Epithelial cell of proximal tubule (primary cell): ENCODE results near the gene RPS6KA2. TPM values are rescaled to one million over a fixed set of nuclear protein-coding genes. Genes with fewer than 3 reads are reported as not detected.

Source experiments
- DNase-seq: peaks from one replicate; pipeline ENCODE4 v3.0.0-alpha.2; 2011; ENCODE audit warnings: low read depth
- H3K4me3 ChIP-seq: 2 replicates; pipeline ENCODE4 v1.5.1; 2011; ENCODE audit warnings: low read depth, mild to moderate bottlenecking, low read length
- total RNA-seq: library from RNA; depleted of rRNA; stranded (reverse); fragments of >200 nt; gene quantifications from 2 replicates; pipeline ENCODE4 v1.2.3, GENCODE V29; 2015
- TF ChIP-seq, protein P1 (sequence below): conservative IDR thresholded peaks from 2 replicates; pipeline ENCODE4 v1.5.1; 2012; ENCODE audit warnings: low read depth, mild to moderate bottlenecking, low read length

The RPS6KA2 gene
- total RNA-seq, 1 donor from 2014 or later: 20.8 TPM

GRCh38 chr6:166657531-166657930 lies 30.5 kb upstream of the RPS6KA2 start:
- DNase-seq: no peak
- TF ChIP-seq, protein P1, sequence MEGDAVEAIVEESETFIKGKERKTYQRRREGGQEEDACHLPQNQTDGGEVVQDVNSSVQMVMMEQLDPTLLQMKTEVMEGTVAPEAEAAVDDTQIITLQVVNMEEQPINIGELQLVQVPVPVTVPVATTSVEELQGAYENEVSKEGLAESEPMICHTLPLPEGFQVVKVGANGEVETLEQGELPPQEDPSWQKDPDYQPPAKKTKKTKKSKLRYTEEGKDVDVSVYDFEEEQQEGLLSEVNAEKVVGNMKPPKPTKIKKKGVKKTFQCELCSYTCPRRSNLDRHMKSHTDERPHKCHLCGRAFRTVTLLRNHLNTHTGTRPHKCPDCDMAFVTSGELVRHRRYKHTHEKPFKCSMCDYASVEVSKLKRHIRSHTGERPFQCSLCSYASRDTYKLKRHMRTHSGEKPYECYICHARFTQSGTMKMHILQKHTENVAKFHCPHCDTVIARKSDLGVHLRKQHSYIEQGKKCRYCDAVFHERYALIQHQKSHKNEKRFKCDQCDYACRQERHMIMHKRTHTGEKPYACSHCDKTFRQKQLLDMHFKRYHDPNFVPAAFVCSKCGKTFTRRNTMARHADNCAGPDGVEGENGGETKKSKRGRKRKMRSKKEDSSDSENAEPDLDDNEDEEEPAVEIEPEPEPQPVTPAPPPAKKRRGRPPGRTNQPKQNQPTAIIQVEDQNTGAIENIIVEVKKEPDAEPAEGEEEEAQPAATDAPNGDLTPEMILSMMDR: no peak
- H3K4me3 ChIP-seq: no peak overlapping the region

DNA sequence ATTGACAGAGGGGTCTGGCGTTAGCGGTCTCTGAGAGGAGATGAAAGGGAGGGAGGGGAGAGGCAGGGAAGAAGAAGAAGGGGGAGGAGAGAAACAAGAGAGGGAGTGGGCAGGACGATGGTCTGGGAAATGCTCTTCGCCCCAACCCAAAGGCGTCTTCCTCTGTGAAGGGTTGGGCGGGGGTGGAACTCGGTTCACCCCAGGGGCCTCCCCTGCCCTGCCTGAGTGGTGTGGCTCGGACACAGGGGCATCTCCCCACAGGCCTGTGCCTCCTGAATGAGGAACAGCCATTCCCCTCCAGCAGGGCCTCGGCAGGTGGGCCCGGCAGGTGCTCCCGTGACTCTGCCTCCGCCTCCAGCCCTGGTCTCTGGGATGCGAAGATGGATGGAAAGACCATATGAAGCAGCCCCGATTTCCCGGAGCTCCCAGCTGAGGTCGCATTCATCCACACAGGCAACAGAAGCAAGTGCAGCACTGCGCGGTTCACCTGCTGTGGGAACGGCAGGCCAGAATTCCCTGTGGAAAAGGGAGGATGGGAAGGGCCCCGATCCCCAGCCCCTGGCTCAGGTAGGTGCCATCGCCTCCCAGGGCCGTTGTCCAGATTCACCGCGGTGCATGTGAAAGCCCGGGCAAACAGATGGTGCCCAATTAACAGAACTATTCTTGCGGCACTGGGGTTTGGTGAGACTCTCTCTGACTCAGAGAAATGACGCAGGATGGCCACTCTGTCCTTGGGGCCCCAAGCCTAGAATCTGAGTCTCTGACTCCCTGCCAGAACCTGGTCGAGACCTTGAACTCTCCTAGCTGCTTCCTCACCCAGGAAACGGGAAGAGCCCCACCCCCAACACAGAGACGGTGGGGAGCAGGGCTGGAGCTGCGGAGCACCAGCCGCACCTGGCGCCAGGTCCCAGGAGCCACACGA lies 29.4 kb upstream of the RPS6KA2 start:
- DNase-seq: no peak
- no peak overlapping the region for H3K4me3 ChIP-seq
- TF ChIP-seq, protein P1: no peak

DNA sequence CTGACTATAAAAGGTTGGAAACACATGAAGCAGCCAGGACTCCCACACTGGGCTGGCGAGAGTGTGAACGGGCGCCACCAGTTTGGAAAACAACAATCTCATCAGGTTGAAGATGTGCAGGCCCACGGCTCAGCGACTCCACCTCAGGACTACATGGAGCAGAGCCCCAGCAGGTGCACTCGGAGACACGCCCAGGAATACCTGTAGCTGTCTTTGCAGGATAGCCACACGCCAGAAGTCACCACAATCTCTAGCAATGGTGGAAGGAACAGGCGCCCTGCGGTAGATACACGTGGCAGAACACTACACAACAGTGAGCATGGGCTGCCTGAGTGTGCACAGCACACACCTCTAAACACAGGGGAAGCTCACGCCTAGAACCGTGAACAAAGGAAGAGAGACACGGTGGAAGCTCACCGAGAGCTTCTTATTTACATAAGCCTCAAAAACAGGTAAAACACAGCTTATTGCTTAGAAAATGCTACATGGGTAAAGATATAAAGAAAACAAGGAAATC lies 28.7 kb upstream of the RPS6KA2 start:
- DNase-seq: no peak
- TF ChIP-seq, protein P1: no peak
- H3K4me3 ChIP-seq: no peak overlapping the region

DNA sequence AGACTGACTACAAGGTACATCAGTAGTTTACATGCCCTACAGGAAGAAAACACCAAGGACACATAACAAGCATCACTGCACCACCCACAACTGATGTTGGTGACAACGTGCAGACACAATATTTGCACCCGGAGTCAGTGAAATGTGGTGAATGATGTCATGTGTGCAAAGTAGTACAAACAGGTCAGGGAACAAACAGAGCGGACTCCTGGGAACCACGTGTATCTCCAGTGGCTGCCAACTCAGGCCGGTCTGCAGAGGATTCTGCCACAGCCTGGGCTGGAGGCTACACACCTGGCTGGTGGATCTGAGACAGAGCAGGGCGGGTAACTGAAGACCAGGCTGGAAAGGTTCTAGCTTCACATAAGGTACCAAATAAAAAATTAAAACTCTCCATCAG lies 28.2 kb upstream of the RPS6KA2 start:
- no peak overlapping the region for H3K4me3 ChIP-seq
- no peak for DNase-seq
- TF ChIP-seq, protein P1: no peak

DNA sequence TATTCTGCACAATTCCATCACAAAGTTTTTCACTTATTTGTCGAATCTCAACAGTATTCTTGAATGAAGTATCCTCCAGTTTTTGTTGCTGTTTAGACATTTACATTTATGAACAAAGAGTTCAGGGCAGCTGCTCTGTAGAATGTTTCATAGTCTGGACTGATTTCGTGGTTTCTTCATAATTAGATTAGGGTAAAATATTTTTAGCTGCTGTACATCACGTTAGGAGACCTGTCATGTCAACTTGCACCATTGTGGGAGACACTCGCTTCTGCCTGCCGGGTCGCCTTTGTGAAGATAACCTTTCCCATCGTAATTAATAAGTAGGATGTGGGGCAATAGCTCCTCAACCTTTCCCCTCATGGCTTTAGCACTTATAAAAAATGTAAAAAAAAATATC lies 27.5 kb upstream of the RPS6KA2 start:
- TF ChIP-seq, protein P1: no peak
- no peak overlapping the region for H3K4me3 ChIP-seq
- no peak for DNase-seq

- H3K4me3 ChIP-seq: no peak overlapping the region
- no peak for DNase-seq
- TF ChIP-seq, protein P1: no peak
Measured at GRCh38 chr6:166653639-166653941, 26.5 kb upstream of the RPS6KA2 start.
